Esophagus muscularis mucosa (tissue), 4 donors: ENCODE data around the gene LUC7L3. TPM values are rescaled to one million over a fixed set of nuclear protein-coding genes. Genes with fewer than 3 reads are reported as not detected.

ENCODE experiments used
- DNase-seq: peaks from one replicate; pipeline ENCODE4 v3.0.0-alpha.2; 2017; ENCODE audit errors: extremely low spot score
- H3K27ac ChIP-seq, 4 donors: fragments of 200-600 bp; sonication (generic); replicated peaks in 1 of 4; 1 replicate in 3 of 4; 2 replicates in 1 of 4; pipeline ENCODE4 v1.5.1; 2016 to 2019; ENCODE audit warnings: mild to moderate bottlenecking in 1 of 4
- H3K27me3 ChIP-seq, 4 donors: fragments of 200-600 bp; sonication (generic); one replicate each; pipeline versions ENCODE4 v1.5.1 to v1.6.0; 2016 to 2019
- H3K36me3 ChIP-seq, 4 donors: fragments of 200-600 bp; sonication (generic); one replicate each; pipeline ENCODE4 v1.5.1; 2016 to 2019
- H3K4me1 ChIP-seq, 4 donors: fragments of 200-600 bp; sonication (generic); one replicate each; pipeline ENCODE4 v1.5.1; 2016 to 2019
- H3K4me3 ChIP-seq, 4 donors: fragments of 200-600 bp; sonication (generic); 1 replicate in 2 of 4; 2 replicates in 2 of 4; pipeline ENCODE4 v1.5.1; 2016 to 2019; ENCODE audit warnings: mild to moderate bottlenecking in 4 of 4, moderate library complexity in 1 of 4
- H3K9me3 ChIP-seq, 4 donors: fragments of 200-600 bp; sonication (generic); 1 replicate in 3 of 4; 2 replicates in 1 of 4; pipeline ENCODE4 v1.5.1; 2016 to 2019
- CTCF ChIP-seq, 3 experiments: fragments of 200-600 bp in 2 of 3; fragments of 450-650 bp in 1 of 3; sonication (generic) in 2 of 3; IDR thresholded peaks; one replicate each; pipeline ENCODE4 v1.5.1; 2017 to 2019; ENCODE audit warnings: antibody characterized with exemption in 3 of 3, mild to moderate bottlenecking in 2 of 3, moderate library complexity in 1 of 3
- EP300 ChIP-seq: sonication (generic); formaldehyde crosslinking; IDR thresholded peaks from one replicate; pipeline ENCODE4 v1.6.1; 2017; ENCODE audit warnings: antibody characterized with exemption
- POLR2A ChIP-seq: fragments of 450-650 bp; IDR thresholded peaks from one replicate; pipeline ENCODE4 v1.6.1; 2017; ENCODE audit warnings: antibody characterized with exemption, moderate library complexity, mild to moderate bottlenecking, low read depth
- POLR2AphosphoS5 ChIP-seq, 2 donors: sonication (generic); formaldehyde crosslinking; IDR thresholded peaks; one replicate each; pipeline ENCODE4 v1.6.1; 2017; ENCODE audit warnings: antibody characterized with exemption in 2 of 2
- whole genome bisulfite sequencing: methylation state at CpG from one replicate; pipeline ENCODE4 v1.1.5; 2018; 5-methylcytosine and 5-hydroxymethylcytosine counted together
- intact Hi-C: fragments of 100-400 bp; cut with DNase I; formaldehyde crosslinking; loops from one replicate; pipeline ENCODE4 v1.15.1; 2023
- small RNA-seq, 3 donors: library from RNA; depleted of rRNA; stranded (forward); fragments of <200 nt; gene quantifications; one replicate each; pipeline ENCODE3, GENCODE V24; 2016
- total RNA-seq, 4 donors: library from RNA; depleted of rRNA; stranded (reverse); fragments of >200 nt; gene quantifications; one replicate each; pipeline versions ENCODE4 v1.1.0 to v1.2.1, GENCODE V29; 2016

LUC7L3 gene
- total RNA-seq, 4 donors from 2014 or later: 28.8 to 65.6 (median 38.9) TPM

GRCh38 chr17:50805486-50805885, 86.1 kb downstream of the LUC7L3 start:
- Histone ChIP-seq H3K9me3 (no peaks in the 10 kb centered on the region), H3K4me3 (no peak overlapping the region), H3K27me3 (no peaks in the 10 kb centered on the region), H3K27ac (no peak overlapping the region), H3K36me3 (no peaks in the 10 kb centered on the region), H3K4me1 (peaks cover 0 to 9% (median 0%) of the 10 kb centered on the region in 4 donors)
- no peak for DNase-seq
- intact Hi-C loops: no loop called here
- 85% methylated on average over 3 of the region's 6 CpGs for WGBS
- TF ChIP-seq POLR2A (no peak), POLR2AphosphoS5 (IDR thresholded peaks at IDR 0.05) (no peak), EP300 (no peak), CTCF (IDR thresholded peaks at IDR 0.05) (no peak)

Small RNAs within 50 kb of the gene (small RNA-seq; reads per million reads assigned to genes)
- gene AC005921.1: 0 reads per million in 3 donors
- 0 reads per million in 3 donors for gene MIR8059
- gene RF00019: 0 reads per million in 3 donors

Other genes with a start within 250 kb of the LUC7L3 start
- 10 to 100 TPM; 12.9 to 24.6 (median 16.1) TPM for gene RSAD1, start 240.7 kb upstream of the LUC7L3 start, total RNA-seq
- 1 to 10 TPM in 2 of 4 donors, under 1 TPM in 1, not detected in 1; 0.33 to 1.6 (median 1.2) TPM for gene MYCBPAP, start 211.2 kb upstream of the LUC7L3 start, total RNA-seq
- not detected for gene EPN3, start 186.9 kb upstream of the LUC7L3 start, total RNA-seq
- 10 to 100 TPM; 44.1 to 64.4 (median 54.6) TPM for gene SPATA20, start 172.4 kb upstream of the LUC7L3 start, total RNA-seq
- gene CACNA1G, start 158.9 kb upstream of the LUC7L3 start, total RNA-seq: under 1 TPM in 3 of 4 donors, not detected in 1; 0.39 to 0.63 (median 0.50) TPM
- 1 to 10 TPM in 3 of 4 donors, under 1 TPM in 1; 0.50 to 2.9 (median 1.9) TPM for gene ABCC3, start 84.7 kb upstream of the LUC7L3 start, total RNA-seq
- 10 to 100 TPM; 73.1 to 96.2 (median 87.4) TPM for gene ANKRD40, start 11.7 kb upstream of the LUC7L3 start, total RNA-seq
- gene ANKRD40CL, start 47.9 kb downstream of the LUC7L3 start, total RNA-seq: under 1 TPM in 1 of 4 donors, not detected in 3; 0.11 TPM
- under 1 TPM; 0.42 to 0.75 (median 0.60) TPM for gene WFIKKN2, start 116.0 kb downstream of the LUC7L3 start, total RNA-seq
- gene TOB1, start 146.8 kb downstream of the LUC7L3 start, total RNA-seq: 10 to 100 TPM; 26.7 to 34.4 (median 31.0) TPM